Activated T-helper 17 cell treated with anti-CD3 and anti-CD28 coated beads, Interleukin-2, amount 50 U/mL, for 72 hours (primary cell): ENCODE measurements around the gene GZF1. TPM values are rescaled to one million over a fixed set of nuclear protein-coding genes. Genes with fewer than 3 reads are reported as not detected.

Experiments
- ATAC-seq: fragments of 150-1000 bp; cut with Tn5 transposase; replicated peaks from 2 replicates; pipeline ENCODE4 v1.10.0; 2021; ENCODE audit warnings: mild to moderate bottlenecking, moderate library complexity
- H3K27ac Mint-ChIP-seq: one replicate; pipeline ENCODE4 v1.8.0; 2022; ENCODE audit warnings: mixed read lengths
- H3K27me3 Mint-ChIP-seq: one replicate; pipeline ENCODE4 v1.8.0; 2022; ENCODE audit warnings: mixed read lengths
- H3K36me3 Mint-ChIP-seq: one replicate; pipeline ENCODE4 v1.8.0; 2022; ENCODE audit warnings: low read depth, mild to moderate bottlenecking, mixed read lengths
- H3K4me1 Mint-ChIP-seq: one replicate; pipeline ENCODE4 v1.8.0; 2022; ENCODE audit warnings: mixed read lengths
- H3K4me3 Mint-ChIP-seq: one replicate; pipeline ENCODE4 v1.8.0; 2022; ENCODE audit warnings: mild to moderate bottlenecking, mixed read lengths
- H3K9me3 Mint-ChIP-seq: one replicate; pipeline ENCODE4 v1.8.0; 2022; ENCODE audit warnings: mixed read lengths
- total RNA-seq, 2 donors: library from RNA; stranded (reverse); gene quantifications; one replicate each; pipeline ENCODE4 v1.2.3, GENCODE V29; 2022

The GZF1 gene
- total RNA-seq, 2 donors from 2014 or later, result 7.5 to 9.6 TPM

DNA sequence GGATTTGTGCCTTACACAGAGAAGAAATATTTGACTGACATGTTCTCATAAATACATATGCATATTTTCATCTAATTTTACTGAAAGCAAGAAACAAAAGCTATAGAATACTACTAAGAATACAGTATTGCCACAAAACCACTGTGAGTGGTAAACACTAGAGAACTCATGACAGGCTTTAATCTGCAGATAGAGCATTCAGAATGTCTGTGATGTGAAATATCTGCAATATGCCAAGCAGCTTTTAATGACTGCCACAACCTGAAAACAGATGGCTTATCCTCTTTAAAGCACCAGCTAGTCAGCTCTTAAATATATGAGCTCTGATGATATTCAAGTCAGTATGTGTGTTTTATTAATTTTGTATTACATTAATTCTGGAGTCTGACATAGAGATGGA lies 55.9 kb downstream of the GZF1 start:
- Mint-ChIP-seq H3K4me3 (no peak overlapping the region), H3K9me3 (no peaks in the 10 kb centered on the region), H3K27ac (no peak overlapping the region), H3K36me3 (peaks cover 6% of the 10 kb centered on the region), H3K4me1 (no peaks in the 10 kb centered on the region), H3K27me3 (no peaks in the 10 kb centered on the region)
- no peak for ATAC-seq

DNA sequence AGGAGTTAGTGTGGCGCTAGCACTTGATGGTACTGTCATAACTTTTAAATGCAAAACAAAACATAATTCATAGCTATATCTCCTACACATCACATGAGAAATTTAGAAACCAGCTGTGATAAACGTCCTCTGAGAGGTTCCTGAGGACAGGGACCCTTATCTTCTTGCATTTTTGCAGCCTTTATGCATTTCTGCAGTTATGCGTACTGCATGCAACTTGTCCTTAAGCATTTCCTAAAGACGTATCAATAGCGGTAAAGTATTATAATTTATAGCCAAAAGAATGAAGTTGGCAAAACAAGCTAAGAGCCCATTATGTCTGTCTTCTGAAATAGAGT lies 57.6 kb downstream of the GZF1 start:
- Mint-ChIP-seq H3K36me3 (peaks cover 6% of the 10 kb centered on the region), H3K27me3 (peaks cover 6% of the 10 kb centered on the region), H3K4me3 (peak overlapping the region; percentile 97), H3K9me3 (no peaks in the 10 kb centered on the region), H3K4me1 (no peaks in the 10 kb centered on the region), H3K27ac (peak overlapping the region; percentile 96)
- no peak for ATAC-seq

DNA sequence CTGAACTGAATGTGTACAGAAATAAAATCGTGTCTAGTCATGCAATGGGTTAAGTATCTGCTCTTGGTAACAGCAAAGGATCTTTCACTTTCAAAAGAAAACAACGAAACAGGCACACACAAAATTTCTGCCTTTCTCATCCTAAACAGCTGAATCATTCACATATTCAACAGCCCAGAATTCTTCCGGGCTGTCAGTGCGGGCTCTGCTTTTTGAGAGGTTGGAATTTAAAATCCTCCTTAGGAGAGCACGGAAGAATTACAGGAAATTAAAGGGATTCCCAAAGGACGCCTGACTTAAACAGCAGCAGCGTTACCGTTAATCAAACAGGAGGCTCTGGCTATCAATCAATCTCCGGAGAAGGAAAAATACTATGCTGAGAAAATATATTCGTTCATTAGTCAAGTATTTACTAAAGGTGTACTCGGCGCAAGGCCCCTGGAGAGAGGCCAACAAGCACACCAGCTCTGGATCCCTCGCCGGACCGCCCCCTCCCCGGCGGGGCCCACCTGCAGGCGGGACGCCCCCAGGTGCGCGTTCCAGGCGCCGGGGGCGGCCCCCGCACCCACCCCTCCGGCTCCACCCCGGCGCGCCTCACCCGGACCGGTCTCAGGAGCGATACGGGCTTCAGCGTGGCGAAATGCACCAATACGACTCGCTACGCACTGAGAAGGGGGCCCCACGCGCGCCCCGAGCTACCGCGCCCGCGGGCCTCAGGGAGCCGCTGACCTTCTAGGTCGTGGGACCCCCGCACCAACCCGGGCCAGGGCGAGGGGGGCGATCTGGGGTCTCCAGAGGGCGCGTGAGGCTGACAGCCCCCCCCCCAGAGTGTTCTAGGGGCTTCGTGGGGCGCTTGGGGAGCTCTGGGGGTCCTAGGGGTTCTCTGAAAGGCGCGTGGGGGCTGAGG lies 58.3 kb downstream of the GZF1 start:
- H3K36me3 Mint-ChIP-seq, result peaks cover 6% of the 10 kb centered on the region
- H3K9me3 Mint-ChIP-seq, result no peaks in the 10 kb centered on the region

DNA sequence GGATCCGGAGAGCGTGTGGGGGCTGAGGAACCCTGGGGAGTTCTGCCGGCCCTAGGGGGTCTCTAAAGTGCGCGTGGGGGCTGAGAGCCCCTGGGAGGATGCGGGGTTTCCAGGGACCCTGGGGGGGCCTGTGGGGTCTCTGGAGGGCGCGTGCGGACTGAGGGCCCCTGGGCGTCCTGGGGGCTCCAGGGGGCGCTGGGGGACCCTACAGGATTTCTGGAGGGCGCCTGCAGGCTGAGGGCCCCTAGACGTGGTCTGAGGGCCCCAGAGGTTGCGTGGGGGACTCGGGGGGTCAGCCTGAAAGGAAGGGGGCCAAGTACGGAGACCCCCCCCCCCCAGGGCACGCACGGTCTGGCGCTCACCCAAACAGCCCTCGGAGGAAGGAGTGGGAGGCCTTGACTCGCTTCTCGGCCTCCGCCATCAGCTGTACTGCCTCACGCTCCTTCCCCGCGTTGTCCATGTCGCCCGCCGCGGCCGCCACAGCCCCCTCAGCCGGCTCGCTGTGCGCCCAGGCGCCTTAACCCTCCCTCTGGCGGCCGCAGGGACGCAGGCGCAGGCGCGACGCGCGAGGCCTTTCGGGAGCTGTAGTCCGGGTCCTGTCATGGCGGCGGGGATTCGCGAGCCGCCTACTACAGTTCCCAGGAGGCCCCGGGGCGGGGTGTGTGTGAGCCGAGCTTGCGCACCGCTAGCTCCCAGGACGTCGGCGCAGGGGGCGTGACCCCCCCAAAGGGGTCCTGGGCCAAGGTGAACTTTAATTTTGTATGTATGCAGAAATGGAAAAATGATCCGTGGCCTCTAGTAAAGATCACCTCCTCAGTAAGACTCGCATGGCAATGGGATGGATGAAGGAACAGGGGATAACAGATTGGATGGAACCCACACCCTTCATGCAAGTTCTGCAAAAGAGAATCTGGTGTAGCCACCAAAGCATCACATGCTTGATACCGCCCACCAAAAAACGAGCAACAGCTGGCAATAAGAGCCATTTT lies 59.3 kb downstream of the GZF1 start, which contains the start of gene NAPB:
NAPB (minus strand) TSS at position 546 of the 989 bp plus-strand sequence; CDS start at position 460, 86 bp downstream.
- Mint-ChIP-seq H3K4me3 (peak within 1 kb of the TSS; percentile 97), H3K36me3 (peaks cover 6% of the 10 kb centered on the region), H3K27ac (peak within 1 kb of the TSS; percentile 96), H3K27me3 (peaks cover 8% of the 10 kb centered on the region), H3K4me1 (no peaks in the 10 kb centered on the region), H3K9me3 (no peaks in the 10 kb centered on the region)
- peak; percentile 99 for ATAC-seq

More for the DNA sequence above, 58.3 kb downstream of the GZF1 start:
- no peaks in the 10 kb centered on the region for H3K4me1 Mint-ChIP-seq
- peak overlapping the region; percentile 97 for H3K4me3 Mint-ChIP-seq
- H3K27me3 Mint-ChIP-seq, result peaks cover 8% of the 10 kb centered on the region
- peak overlapping the region; percentile 96 for H3K27ac Mint-ChIP-seq
- peak; percentile 50 for ATAC-seq

Other genes starting within 250 kb of the GZF1 start
- gene NXT1, start 11.4 kb upstream of the GZF1 start, total RNA-seq, result 10 to 100 TPM; 25.0 to 43.7 TPM
- 10 to 100 TPM; 11.5 to 14.3 TPM for gene NAPB, start 59.3 kb downstream of the GZF1 start, total RNA-seq
- not detected for gene CSTL1, start 77.5 kb downstream of the GZF1 start, total RNA-seq
- not detected for gene CST11, start 90.7 kb downstream of the GZF1 start, total RNA-seq
- under 1 TPM in 1 of 2 donors, not detected in 1; 0.29 TPM for gene CST8, start 128.9 kb downstream of the GZF1 start, total RNA-seq
- not detected for gene CST9L, start 206.3 kb downstream of the GZF1 start, total RNA-seq
- not detected for gene CST9, start 243.7 kb downstream of the GZF1 start, total RNA-seq